Activated naive CD4-positive, alpha-beta T cell treated with anti-CD3 and anti-CD28 coated beads, Interleukin-2, amount 10 ng/mL, durations not matched to agents 7 days and 5 days (primary cell): ENCODE data around the gene TM2D3.
"Not testable (repeated sequence)": the region's sequence is repeated elsewhere in the genome, so short reads cannot be mapped to it uniquely, and the experiment has no call there.

Experiments used
- CTCF ChIA-PET: fragments of 350-600 bp; sonication (Branson Sonifier 250); formaldehyde crosslinking; loops from one replicate; lab custom pipeline; 2021; ENCODE audit warnings: antibody characterized with exemption; lab: Charles Lee
- DNase-seq: peaks from one replicate; pipeline ENCODE4 v3.0.0-alpha.2; 2020
- H3K27ac Mint-ChIP-seq: one replicate; pipeline ENCODE4 v1.8.0; 2021; ENCODE audit warnings: mild to moderate bottlenecking, moderate library complexity, mixed read lengths
- H3K27me3 Mint-ChIP-seq: one replicate; pipeline ENCODE4 v1.8.0; 2021; ENCODE audit warnings: mild to moderate bottlenecking, mixed read lengths
- H3K36me3 Mint-ChIP-seq: one replicate; pipeline ENCODE4 v1.8.0; 2021; ENCODE audit warnings: mixed read lengths
- H3K4me1 Mint-ChIP-seq: one replicate; pipeline ENCODE4 v1.8.0; 2021; ENCODE audit warnings: mixed read lengths
- H3K4me3 Mint-ChIP-seq: one replicate; pipeline ENCODE4 v1.8.0; 2021; ENCODE audit warnings: mild to moderate bottlenecking, moderate library complexity, mixed read lengths
- H3K9me3 Mint-ChIP-seq: one replicate; pipeline ENCODE4 v1.8.0; 2021; ENCODE audit warnings: mixed read lengths

The TM2D3 gene

GRCh38 chr15:101648356-101648755 is 3.8 kb downstream of the TM2D3 start:
- no peak for DNase-seq
- peaks cover 30% of the 10 kb centered on the region for H3K4me1 Mint-ChIP-seq
- CTCF ChIA-PET, result interaction anchor here (0.8 to 1.0 kb wide), 2 partner anchors 354 to 370 kb away, joined by 3 read pairs; partner anchors contain the start of gene SNRPA1
- no peaks in the 10 kb centered on the region for H3K9me3 Mint-ChIP-seq
- peaks cover 41% of the 10 kb centered on the region for H3K36me3 Mint-ChIP-seq
- no peak overlapping the region for H3K4me3 Mint-ChIP-seq
- H3K27me3 Mint-ChIP-seq, result no peaks in the 10 kb centered on the region
- H3K27ac Mint-ChIP-seq, result no peak overlapping the region

- H3K9me3 Mint-ChIP-seq, result no peaks in the 10 kb centered on the region
- no peak overlapping the region for H3K4me3 Mint-ChIP-seq
- DNase-seq, result no peak
- H3K27ac Mint-ChIP-seq, result no peak overlapping the region
- no peaks in the 10 kb centered on the region for H3K27me3 Mint-ChIP-seq
- peaks cover 49% of the 10 kb centered on the region for H3K36me3 Mint-ChIP-seq
- CTCF ChIA-PET, result no interaction called here
- peaks cover 38% of the 10 kb centered on the region for H3K4me1 Mint-ChIP-seq
Measured at GRCh38 chr15:101647251-101647650, 4.9 kb downstream of the TM2D3 start.

- Mint-ChIP-seq H3K9me3 (no peaks in the 10 kb centered on the region), H3K4me1 (peaks cover 43% of the 10 kb centered on the region), H3K27ac (no peak overlapping the region), H3K4me3 (no peak overlapping the region), H3K27me3 (no peaks in the 10 kb centered on the region), H3K36me3 (peaks cover 53% of the 10 kb centered on the region)
- DNase-seq, result no peak
- CTCF ChIA-PET, result no interaction called here
Measured at GRCh38 chr15:101646672-101647071, 5.5 kb downstream of the TM2D3 start.

- Mint-ChIP-seq H3K4me3 (no peak overlapping the region), H3K9me3 (no peaks in the 10 kb centered on the region), H3K36me3 (peaks cover 61% of the 10 kb centered on the region), H3K4me1 (peaks cover 28% of the 10 kb centered on the region), H3K27me3 (no peaks in the 10 kb centered on the region), H3K27ac (peak overlapping the region; percentile 89)
- no peak for DNase-seq
- CTCF ChIA-PET, result interaction anchor here (0.9 to 4.6 kb wide), 14 partner anchors 11 to 627 kb away, joined by 3 to 35 read pairs (median 6); partner anchors contain the start of gene SNRPA1
Measured at GRCh38 chr15:101642361-101642760, 9.8 kb downstream of the TM2D3 start.

GRCh38 chr15:101641894-101642293 is 10.3 kb downstream of the TM2D3 start:
- Mint-ChIP-seq H3K4me3 (no peak overlapping the region), H3K36me3 (peaks cover 58% of the 10 kb centered on the region)

GRCh38 chr15:101641129-101641764 is 10.9 kb downstream of the TM2D3 start:
- CTCF ChIA-PET, result interaction anchor here (0.7 to 4.6 kb wide), 25 partner anchors 8 to 577 kb away, joined by 3 to 35 read pairs (median 4); partner anchors contain the start of gene SNRPA1
- H3K4me1 Mint-ChIP-seq, result peaks cover 28% of the 10 kb centered on the region
- H3K36me3 Mint-ChIP-seq, result peaks cover 53% of the 10 kb centered on the region
- DNase-seq, result peak; percentile 88
- H3K27ac Mint-ChIP-seq, result peak overlapping the region; percentile 89
- no peaks in the 10 kb centered on the region for H3K27me3 Mint-ChIP-seq
- H3K9me3 Mint-ChIP-seq, result no peaks in the 10 kb centered on the region
- H3K4me3 Mint-ChIP-seq, result no peak overlapping the region

More at GRCh38 chr15:101641894-101642293, 10.3 kb downstream of the TM2D3 start:
- H3K9me3 Mint-ChIP-seq, result no peaks in the 10 kb centered on the region
- peak overlapping the region; percentile 89 for H3K27ac Mint-ChIP-seq
- no peaks in the 10 kb centered on the region for H3K27me3 Mint-ChIP-seq
- no peak for DNase-seq
- peaks cover 28% of the 10 kb centered on the region for H3K4me1 Mint-ChIP-seq
- CTCF ChIA-PET, result interaction anchor here (0.7 to 4.6 kb wide), 20 partner anchors 8 to 374 kb away, joined by 3 to 35 read pairs (median 5); partner anchors contain the start of gene SNRPA1

GRCh38 chr15:101639667-101640066 is 12.5 kb downstream of the TM2D3 start:
- CTCF ChIA-PET, result interaction anchor here (0.9 to 4.6 kb wide), 9 partner anchors 15 to 351 kb away, joined by 3 to 31 read pairs (median 6); no protein-coding TSS in a partner anchor
- DNase-seq, result no peak
- Mint-ChIP-seq H3K4me1 (peaks cover 28% of the 10 kb centered on the region), H3K9me3 (no peaks in the 10 kb centered on the region), H3K27ac (peak overlapping the region; percentile 79), H3K27me3 (no peaks in the 10 kb centered on the region), H3K36me3 (peaks cover 40% of the 10 kb centered on the region), H3K4me3 (no peak overlapping the region)

- Mint-ChIP-seq H3K27ac (no peak overlapping the region), H3K36me3 (peaks cover 33% of the 10 kb centered on the region), H3K4me3 (no peak overlapping the region), H3K27me3 (no peaks in the 10 kb centered on the region), H3K4me1 (peaks cover 25% of the 10 kb centered on the region), H3K9me3 (no peaks in the 10 kb centered on the region)
- no peak for DNase-seq
- CTCF ChIA-PET, result no interaction called here
Measured at GRCh38 chr15:101637919-101638318, 14.3 kb downstream of the TM2D3 start.

GRCh38 chr15:101637516-101637915 is 14.7 kb downstream of the TM2D3 start:
- H3K4me1 Mint-ChIP-seq, result peaks cover 21% of the 10 kb centered on the region
- no peak for DNase-seq
- H3K4me3 Mint-ChIP-seq, result no peak overlapping the region
- H3K27me3 Mint-ChIP-seq, result no peaks in the 10 kb centered on the region
- peaks cover 34% of the 10 kb centered on the region for H3K36me3 Mint-ChIP-seq
- CTCF ChIA-PET, result interaction anchor here (0.7 to 0.9 kb wide), 2 partner anchors 15 to 336 kb away, joined by 3 read pairs; no protein-coding TSS in a partner anchor
- no peak overlapping the region for H3K27ac Mint-ChIP-seq
- H3K9me3 Mint-ChIP-seq, result no peaks in the 10 kb centered on the region

- no peaks in the 10 kb centered on the region for H3K27me3 Mint-ChIP-seq
- no peaks in the 10 kb centered on the region for H3K9me3 Mint-ChIP-seq
- no peak for DNase-seq
- H3K27ac Mint-ChIP-seq, result no peak overlapping the region
- H3K36me3 Mint-ChIP-seq, result peaks cover 30% of the 10 kb centered on the region
- CTCF ChIA-PET, result interaction anchor here (0.7 to 0.9 kb wide), 2 partner anchors 14 to 335 kb away, joined by 3 read pairs; no protein-coding TSS in a partner anchor
- peaks cover 16% of the 10 kb centered on the region for H3K4me1 Mint-ChIP-seq
- H3K4me3 Mint-ChIP-seq, result no peak overlapping the region
Measured at GRCh38 chr15:101637038-101637437, 15.1 kb downstream of the TM2D3 start.

GRCh38 chr15:101635944-101636727 is 16.0 kb downstream of the TM2D3 start:
- H3K27ac Mint-ChIP-seq, result no peak overlapping the region
- no peaks in the 10 kb centered on the region for H3K27me3 Mint-ChIP-seq
- peaks cover 26% of the 10 kb centered on the region for H3K36me3 Mint-ChIP-seq
- no peak for DNase-seq
- H3K9me3 Mint-ChIP-seq, result no peaks in the 10 kb centered on the region
- no peak overlapping the region for H3K4me3 Mint-ChIP-seq
- H3K4me1 Mint-ChIP-seq, result peaks cover 7% of the 10 kb centered on the region
- CTCF ChIA-PET, result interaction anchor here (0.6 to 0.9 kb wide), 2 partner anchors 13 to 728 kb away, joined by 3 read pairs; no protein-coding TSS in a partner anchor

GRCh38 chr15:101633356-101633755 is 18.8 kb downstream of the TM2D3 start:
- H3K36me3 Mint-ChIP-seq, result peaks cover 8% of the 10 kb centered on the region
- H3K4me1 Mint-ChIP-seq, result no peaks in the 10 kb centered on the region
- no peaks in the 10 kb centered on the region for H3K9me3 Mint-ChIP-seq
- DNase-seq, result no peak
- no peak overlapping the region for H3K4me3 Mint-ChIP-seq
- no peaks in the 10 kb centered on the region for H3K27me3 Mint-ChIP-seq
- H3K27ac Mint-ChIP-seq, result no peak overlapping the region
- CTCF ChIA-PET, result no interaction called here

- H3K27ac Mint-ChIP-seq, H3K4me3 Mint-ChIP-seq, CTCF ChIA-PET, H3K27me3 Mint-ChIP-seq, DNase-seq, H3K9me3 Mint-ChIP-seq: not testable (repeated sequence)
- Mint-ChIP-seq H3K4me1 (peaks cover 24% of the 10 kb centered on the region), H3K36me3 (peaks cover 25% of the 10 kb centered on the region)
Measured at GRCh38 chr15:101626729-101627128, 25.5 kb downstream of the TM2D3 start.

GRCh38 chr15:101625980-101626379 is 26.2 kb downstream of the TM2D3 start:
- CTCF ChIA-PET, result no interaction called here
- Mint-ChIP-seq H3K27me3 (no peaks in the 10 kb centered on the region), H3K9me3 (peaks cover 9% of the 10 kb centered on the region), H3K4me3 (no peak overlapping the region), H3K36me3 (peaks cover 26% of the 10 kb centered on the region), H3K4me1 (peaks cover 27% of the 10 kb centered on the region), H3K27ac (no peak overlapping the region)
- DNase-seq, result no peak
